GM12801 (cell line): ENCODE results near the gene ASIC2.

ENCODE experiments used
- TF ChIP-seq, protein P1 (sequence below): IDR thresholded peaks from one replicate; pipeline ENCODE4 v1.5.1; 2011; ENCODE audit warnings: control low read depth; ENCODE audit not compliant: insufficient read length; ENCODE audit errors: extremely low read depth

ASIC2 gene

DNA sequence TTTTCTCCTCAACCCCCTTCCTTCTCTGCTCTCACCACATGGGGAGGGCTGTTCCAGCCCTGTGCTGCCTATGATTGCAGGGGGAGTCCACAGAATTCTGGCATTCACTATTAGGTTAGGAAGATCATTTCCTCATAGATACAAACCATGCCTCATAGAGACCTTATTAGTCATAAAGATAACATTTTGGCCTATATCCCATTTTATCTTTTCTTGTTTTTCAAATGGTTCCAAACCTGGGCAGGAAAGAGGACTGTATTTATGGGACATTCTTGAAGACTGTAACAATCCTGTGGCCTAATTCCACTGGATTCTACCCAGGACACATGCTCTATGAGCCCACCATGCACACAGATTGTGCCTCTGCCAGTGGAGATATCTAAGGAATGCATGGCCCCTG is 51.7 kb downstream of the ASIC2 start:
- TF ChIP-seq, protein P1, sequence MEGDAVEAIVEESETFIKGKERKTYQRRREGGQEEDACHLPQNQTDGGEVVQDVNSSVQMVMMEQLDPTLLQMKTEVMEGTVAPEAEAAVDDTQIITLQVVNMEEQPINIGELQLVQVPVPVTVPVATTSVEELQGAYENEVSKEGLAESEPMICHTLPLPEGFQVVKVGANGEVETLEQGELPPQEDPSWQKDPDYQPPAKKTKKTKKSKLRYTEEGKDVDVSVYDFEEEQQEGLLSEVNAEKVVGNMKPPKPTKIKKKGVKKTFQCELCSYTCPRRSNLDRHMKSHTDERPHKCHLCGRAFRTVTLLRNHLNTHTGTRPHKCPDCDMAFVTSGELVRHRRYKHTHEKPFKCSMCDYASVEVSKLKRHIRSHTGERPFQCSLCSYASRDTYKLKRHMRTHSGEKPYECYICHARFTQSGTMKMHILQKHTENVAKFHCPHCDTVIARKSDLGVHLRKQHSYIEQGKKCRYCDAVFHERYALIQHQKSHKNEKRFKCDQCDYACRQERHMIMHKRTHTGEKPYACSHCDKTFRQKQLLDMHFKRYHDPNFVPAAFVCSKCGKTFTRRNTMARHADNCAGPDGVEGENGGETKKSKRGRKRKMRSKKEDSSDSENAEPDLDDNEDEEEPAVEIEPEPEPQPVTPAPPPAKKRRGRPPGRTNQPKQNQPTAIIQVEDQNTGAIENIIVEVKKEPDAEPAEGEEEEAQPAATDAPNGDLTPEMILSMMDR, result no peak

DNA sequence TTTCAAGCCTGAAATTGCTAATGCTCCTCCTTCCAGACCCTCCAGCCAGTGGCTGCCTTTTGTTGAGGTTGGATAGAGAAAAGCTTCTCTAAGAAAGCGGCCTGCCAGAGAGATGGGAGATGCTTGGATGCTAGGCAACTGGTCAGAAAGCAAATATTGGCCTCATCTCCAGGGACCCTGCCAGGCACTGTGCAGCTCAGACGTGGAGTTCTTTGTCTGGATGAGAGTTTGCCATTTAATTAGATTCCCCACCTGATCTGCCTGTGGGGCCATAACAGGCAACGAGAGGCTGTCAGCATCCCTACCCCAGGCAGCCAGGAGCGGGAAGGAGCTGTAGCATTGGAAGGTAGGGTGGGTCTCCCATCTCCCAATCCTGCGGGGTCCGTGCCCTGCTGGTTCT is 52.7 kb downstream of the ASIC2 start:
- TF ChIP-seq, protein P1, result no peak

DNA sequence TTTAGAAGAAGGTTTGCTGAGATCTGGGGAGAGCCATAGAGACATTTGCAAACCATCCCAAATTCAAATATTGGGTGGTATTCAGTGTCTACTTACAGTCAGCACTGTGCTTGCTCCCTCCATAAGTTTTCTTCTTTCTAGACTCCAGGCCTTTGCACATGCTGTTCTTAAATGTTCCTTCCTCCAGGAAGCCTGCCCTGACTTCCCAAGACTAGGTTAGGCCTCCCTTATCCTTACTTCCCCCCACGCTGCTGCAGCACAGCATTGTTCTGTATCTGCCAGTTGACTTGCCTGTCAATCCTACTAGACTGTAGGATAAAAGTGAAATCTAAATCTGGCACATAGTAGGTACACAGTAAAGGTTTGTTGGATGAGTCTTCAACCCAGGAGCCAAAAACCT is 53.4 kb downstream of the ASIC2 start:
- TF ChIP-seq, protein P1, result no peak

DNA sequence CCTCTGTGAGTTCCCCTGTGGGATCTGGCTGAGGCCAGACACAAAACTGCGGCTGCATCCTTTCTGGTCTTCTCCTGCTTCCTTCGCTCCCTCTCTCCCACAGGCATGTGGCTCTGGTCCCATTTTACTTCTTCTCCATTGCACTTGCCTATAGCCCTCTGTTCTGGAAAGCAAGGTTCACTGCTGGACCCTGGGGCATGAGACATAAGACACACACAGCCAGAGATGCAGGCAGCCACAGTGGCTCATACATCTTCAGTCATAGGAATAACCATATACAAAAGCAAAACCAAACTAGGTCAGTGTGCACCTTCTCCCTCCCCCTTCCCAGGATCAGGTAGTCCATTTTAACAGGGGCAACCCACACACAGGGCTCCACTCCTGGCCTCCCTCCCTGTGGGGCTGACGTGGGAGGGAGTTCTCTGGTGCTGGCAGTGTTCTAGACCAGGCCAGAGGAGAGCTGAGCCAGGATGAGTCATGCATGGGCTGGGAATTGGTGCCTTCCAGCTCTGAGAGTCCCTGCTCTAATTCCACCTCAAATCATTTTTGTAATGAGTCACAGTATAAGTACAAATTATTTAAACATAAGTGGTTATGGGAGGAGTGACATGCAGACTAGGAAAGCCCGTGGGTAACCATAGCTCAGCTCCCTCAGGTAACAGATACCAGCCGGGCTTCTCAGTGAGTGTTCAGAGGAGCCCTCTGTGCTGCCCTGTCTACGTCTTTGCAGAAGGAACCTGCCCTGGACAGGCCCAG is 58.0 kb downstream of the ASIC2 start:
- TF ChIP-seq, protein P1, result no peak

DNA sequence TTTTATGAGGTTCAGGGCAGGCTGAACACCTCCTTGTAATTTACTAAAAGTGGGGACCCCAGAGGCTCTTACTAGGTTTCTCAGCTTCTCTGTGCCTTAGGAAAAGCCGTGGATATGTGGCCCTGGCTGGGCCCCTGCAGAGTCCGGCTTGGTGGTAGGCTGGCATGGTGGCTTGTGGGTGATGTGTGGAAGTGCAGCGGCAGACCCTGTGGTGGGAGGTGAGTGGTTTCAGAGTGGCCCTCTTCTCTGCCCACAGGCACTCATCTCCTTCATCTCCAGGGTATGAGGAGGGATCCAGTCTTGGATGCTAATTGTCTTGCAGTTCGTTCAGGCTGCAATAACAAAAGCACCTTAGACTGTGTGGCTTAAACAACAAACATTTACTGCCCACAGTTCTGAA is 58.9 kb downstream of the ASIC2 start:
- TF ChIP-seq, protein P1, result no peak

DNA sequence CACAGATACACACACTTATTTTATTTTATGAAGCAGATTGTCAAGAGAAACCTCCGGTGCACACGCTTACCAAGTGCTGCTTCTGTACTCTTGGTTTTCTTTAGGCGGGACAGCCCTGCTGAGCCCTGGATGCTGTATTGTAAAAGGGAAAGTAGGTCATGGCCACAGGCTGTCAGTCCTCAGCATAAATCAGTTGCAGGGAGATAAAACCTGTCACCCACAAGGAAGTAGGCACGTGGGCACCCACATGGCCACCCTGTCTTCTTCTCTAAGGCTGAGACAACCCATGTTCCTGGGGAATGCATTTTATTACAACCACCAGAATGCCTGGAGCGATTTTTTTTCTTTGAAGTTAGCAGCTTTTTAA is 59.3 kb downstream of the ASIC2 start:
- TF ChIP-seq, protein P1, result no peak

DNA sequence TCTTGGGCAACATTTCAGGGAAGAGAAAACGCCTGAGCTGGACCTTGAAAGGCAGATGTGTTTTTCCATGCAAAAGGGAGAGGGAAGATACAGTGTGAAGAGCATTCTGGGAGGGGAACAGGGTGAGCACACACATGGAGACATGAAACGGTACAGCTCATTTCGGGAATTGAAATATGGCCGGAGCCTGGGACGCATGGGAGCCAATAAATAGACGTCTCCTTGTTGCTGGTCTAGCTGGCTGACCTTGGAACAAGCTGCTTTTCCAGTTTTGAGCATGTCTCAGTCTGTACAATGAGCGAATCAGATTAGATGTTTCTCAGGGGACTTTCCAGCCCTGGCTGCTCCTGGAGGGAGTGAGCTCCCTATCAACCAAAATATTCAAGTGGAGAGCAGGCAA is 63.6 kb downstream of the ASIC2 start:
- TF ChIP-seq, protein P1, result no peak
